HTR-8/SVneo (cell line): Measurements from ENCODE around the gene LCE3C.
"Not testable (repeated sequence)": the region's sequence is repeated elsewhere in the genome, so short reads cannot be mapped to it uniquely, and the experiment has no call there.

Source experiments
- DNase-seq: peaks from one replicate; pipeline ENCODE4 v3.0.0; 2011; ENCODE audit warnings: low spot score, mixed read lengths; ENCODE audit not compliant: insufficient read length
- FAIRE-seq: peaks from 2 replicates; lab custom pipeline; 2011; peaks lifted over from hg19 to GRCh38; lab: Jason Lieb, UNC

The LCE3C gene, protein sequence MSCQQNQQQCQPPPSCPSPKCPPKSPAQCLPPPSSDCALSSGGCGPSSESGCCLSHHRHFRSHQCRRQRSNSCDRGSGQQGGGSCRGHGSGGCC

DNA sequence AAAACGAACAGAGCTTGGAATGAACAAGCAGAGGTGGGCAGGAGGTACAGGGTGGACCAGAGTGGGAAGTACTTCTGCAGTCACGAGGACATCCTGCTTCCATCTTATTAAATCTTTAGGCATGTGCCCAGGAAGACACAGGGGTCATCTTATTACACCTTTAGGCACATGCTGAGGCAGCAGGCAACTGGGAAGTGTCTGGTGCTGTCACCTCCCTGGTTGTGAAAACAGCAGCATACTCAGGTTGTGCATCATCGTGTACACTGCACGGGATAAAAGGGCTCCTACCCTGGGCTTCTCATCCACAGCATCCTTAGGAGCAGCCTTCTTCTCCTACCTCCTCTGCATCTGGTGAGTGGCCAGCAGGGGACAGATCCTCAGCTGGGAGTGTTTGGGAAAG lies at the start of gene LCE3C:
Gene LCE3C, plus strand, starts transcription at position 301 of the 400 bp plus-strand sequence. CDS start 498 bp downstream, outside the sequence.
- DNase-seq (no peak), FAIRE-seq (no peak)

DNA sequence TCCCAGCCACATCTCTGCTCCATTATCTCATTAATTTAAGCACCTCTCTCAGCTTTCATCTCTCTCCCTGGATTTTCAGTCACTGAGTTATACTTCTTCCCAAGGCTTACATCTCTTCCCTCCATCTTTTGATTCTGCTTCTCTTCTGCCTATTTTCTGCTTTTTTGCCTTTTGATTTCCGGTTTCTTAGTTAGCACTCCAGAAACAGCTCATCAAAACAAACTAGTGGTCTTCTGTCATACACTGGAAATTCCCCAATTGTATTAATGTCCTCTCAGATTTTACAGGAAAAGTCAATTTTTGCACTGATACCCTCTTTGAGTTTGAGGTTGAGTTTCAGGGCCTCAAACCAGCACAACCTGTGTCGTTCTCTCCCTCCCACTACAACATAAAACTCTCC lies 34.9 kb upstream of the LCE3C start:
- no peak for FAIRE-seq
- DNase-seq = no peak

DNA sequence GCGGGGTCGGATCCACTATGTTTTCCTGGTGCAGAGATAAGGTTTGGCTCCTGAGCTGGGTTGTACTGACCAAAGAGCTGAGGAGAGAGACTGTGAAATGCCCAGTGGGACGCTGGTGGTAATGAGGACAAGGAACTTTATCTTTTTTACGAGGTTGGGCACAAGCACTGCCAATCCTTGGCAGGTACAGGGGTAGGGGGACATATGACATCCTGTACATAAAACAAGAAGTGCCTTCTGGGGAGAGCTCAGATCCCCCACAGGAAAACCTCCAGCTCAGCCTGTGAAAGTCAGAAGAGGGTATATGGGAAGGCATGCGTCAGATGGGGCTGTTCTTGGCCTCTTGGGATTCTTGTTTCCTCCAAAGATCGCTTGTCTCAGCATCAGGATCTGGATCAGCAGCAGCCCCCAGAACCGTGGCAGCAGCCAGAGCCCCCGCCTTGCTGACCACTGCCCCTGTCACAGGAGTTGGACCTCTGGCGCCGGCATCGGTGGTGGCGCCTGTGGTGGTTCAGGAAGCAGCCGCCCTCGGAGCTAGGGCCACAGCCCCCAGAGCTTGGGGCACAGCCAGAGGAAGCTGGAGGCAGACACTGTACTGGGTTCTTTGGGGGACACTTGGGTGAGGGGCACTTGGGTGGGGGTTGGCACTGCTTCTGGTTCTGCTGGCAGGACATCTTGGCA lies 34.4 kb upstream of the LCE3C start:
- DNase-seq = no peak
- FAIRE-seq = no peak

DNA sequence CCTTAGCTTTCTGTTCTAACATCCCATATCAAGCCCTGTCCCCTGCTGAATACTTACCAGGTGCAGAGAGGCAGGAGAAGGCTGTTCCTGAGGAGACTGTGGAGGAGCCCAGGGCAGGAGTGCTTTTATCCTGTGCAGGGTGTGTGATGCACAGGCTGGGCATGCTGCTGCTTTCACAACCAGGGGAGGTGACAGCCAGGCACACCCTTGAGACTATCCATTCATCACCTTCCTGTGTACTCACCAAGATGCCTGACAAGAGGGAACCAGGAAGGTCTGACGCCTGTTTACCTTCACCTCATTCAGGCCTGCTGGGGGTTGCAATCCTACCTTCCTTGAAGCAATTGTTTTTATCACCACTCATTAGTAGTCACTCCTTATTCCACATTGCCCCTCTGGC lies 33.4 kb upstream of the LCE3C start, which contains the start of gene LCE3E:
Gene LCE3E, minus strand, starts transcription at position 100 of the 400 bp plus-strand sequence. CDS start 572 bp downstream, outside the sequence.
- no peak for DNase-seq
- FAIRE-seq = no peak

DNA sequence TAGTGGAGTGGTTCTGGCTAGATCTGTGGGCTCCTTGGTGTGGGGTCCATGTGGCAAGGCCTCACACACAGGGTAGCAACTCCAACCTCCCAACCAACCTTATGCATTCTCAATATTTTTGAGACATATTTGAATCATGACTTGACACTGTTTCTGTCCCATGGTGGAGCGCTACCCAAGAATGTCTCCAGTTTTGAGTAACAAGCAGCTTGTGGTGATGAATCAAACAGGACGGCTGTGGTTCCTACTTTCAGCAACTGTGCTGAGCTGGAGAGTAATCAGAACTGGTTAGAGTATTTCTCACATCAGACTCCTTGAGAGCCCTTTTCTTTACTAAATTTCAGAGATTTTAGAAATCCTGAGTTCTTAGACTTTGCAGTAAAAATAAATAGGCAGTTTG lies 22.9 kb upstream of the LCE3C start:
- FAIRE-seq = no peak
- DNase-seq = no peak

DNA sequence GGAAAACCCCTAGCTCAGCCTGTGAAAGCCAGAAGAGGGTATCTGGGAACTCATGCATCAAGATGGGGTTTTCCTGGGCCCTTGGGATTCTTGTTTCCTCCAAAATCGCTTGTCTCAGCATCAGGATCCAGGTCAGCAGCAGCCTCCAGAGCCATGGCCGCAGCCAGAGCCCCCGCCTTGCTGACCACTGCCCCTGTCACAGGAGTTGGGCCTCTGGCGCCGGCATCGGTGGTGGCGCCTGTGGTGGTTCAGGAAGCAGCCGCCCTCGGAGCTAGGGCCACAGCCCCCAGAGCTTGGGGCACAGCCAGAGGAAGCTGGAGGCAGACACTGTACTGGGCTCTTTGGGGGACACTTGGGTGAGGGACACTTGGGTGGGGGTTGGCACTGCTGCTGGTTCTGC lies 20.5 kb upstream of the LCE3C start:
- FAIRE-seq, DNase-seq: not testable (repeated sequence)

DNA sequence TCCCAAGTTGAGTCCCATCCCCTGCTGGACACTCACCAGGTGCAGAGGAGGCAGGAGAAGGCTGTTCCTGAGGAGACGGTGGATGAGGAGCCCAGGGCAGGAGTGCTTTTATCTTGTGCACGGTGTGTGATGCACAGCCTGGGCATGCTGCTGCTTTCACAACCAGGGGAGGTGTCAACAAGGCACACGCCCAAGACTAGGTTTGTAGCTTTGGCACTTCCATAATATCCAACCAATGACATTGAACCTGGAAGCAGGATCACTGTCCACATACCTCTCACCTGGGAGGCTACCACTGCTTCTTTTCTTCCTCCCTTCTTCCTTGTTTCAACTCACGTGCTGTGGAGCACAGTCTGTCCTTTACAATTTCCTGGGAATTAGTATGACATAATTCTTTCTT lies 19.6 kb upstream of the LCE3C start, which contains the start of gene LCE3D:
Gene LCE3D, minus strand, starts transcription at position 84 of the 400 bp plus-strand sequence. CDS start 580 bp downstream, outside the sequence.
- DNase-seq (no peak), FAIRE-seq (no peak)

DNA sequence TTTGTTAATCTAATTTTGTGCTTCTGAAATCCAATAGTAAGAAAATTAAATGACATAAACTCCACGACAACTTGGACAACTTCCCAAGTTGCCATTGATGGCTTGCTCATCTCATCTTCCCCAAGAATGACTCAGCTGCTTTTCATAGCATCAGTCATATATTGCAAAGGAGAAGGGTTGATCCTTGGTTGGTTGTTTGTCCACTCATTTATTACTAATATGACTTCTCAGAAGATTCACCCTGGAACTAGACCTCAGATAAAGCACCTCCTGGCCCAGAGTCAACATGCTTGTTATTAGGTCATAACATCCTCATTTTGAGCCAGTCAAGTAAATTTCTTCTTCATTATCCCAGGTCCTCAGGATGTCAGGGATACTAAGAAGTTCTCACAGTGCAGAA lies 17.4 kb upstream of the LCE3C start:
- DNase-seq (no peak), FAIRE-seq (no peak)

DNA sequence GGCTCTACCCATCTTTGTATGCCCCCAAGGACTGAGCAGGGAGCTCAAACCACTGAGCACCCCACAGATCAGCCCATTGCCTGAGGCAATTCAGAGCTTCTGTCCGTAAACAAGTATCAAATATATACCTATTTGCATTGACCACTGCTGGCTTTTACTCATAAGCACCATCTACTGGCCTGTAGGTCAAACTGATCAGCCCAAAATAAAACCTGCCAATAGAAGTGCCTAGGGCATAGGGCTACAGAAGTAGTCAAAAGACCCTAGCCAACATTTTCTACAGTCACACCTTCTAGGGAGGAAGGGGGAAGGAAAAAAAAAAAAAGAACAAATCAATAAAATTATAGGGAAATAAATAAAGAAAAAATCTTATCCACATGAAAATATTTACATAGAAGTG lies 14.4 kb upstream of the LCE3C start:
- no peak for DNase-seq
- no peak for FAIRE-seq

DNA sequence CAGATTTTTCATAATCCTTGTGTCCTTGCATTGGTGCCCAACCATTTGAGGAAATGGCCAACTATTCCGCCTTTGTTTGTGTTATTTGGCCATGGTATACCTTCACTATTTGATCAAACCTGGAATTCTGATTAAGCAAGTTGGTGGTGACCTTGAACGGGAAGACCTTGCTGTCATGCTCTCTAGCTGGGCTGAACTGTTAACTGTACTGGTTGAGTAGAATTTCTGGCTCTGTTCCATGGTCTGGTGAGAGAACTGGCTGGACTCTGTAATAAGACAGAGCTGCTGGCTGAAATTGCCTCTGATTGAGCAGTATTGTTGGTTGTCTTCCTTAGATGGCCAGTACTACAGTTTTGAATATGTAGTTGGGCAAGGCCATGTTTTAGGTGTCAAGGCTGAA lies 3.0 kb upstream of the LCE3C start:
- DNase-seq = no peak

DNA sequence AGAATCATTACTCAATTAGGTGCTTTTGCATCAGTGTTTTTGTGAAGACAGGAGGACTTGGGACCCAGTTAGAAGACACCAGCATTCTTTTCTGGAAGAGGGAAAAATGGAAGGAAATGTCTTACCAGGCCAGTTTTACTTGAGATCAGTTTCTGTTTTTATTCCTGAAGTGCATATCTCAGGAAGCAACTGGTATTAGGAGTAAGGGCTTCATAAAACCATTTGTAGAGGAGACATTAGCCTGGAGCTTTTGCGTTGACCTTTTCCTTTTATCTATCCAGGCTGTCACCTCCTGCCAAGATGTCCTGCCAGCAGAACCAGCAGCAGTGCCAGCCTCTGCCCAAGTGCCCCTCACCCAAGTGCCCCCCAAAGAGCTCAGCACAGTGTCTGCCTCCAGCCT lies 13.5 kb downstream of the LCE3C start, which contains the start of gene LCE3B:
Gene LCE3B, plus strand, starts transcription at position 301 of the 400 bp plus-strand sequence. Its CDS starts 0 bp downstream, at position 301.
- DNase-seq (no peak), FAIRE-seq (no peak)

More for the DNA sequence above, 3.0 kb upstream of the LCE3C start:
- FAIRE-seq = no peak

DNA sequence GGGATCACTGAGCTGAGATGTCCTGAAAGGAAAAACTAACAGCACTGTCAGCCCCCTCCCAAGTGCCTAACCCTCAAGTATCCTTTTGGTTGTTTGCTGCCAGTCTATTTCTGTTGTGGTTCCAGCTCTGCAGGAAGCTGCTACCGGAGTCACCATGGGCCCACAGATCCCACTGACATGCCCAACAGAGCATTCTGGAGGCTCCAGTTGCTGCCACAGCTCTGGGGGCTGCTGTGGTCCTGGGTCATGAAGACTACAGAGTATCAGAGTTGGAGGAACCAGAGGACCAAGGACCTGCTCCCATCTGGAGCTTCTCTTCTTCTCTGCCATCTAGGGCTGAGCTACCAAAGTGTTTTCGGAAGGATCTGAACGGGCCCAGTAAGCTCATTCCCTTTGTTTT lies 22.0 kb downstream of the LCE3C start:
- no peak for FAIRE-seq

DNA sequence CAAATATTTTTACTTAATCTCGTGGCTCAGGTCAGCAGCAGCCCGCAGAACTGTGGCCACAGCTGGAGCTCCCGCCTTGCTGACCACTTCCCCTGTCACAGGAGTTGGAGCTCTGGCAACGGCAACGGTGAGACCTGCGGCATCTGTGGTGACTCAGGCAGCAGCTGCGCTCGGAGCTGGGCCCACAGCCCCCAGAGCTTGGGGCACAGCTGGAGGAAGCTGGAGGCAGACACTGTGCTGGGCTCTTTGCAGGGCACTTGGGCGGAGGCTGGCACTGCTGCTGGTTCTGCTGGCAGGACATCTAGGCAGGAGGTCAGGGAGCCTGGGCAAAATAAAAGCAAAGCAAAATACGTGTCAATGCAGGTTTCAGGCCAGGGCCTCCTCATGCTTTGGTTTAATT lies 22.8 kb downstream of the LCE3C start, which contains the start of gene LCE3A:
Gene LCE3A, minus strand, starts transcription at position 301 of the 400 bp plus-strand sequence. Its CDS starts 0 bp downstream, at position 301.
- FAIRE-seq (no peak), DNase-seq (no peak)

More for the DNA sequence above, 22.0 kb downstream of the LCE3C start:
- no peak for DNase-seq

DNA sequence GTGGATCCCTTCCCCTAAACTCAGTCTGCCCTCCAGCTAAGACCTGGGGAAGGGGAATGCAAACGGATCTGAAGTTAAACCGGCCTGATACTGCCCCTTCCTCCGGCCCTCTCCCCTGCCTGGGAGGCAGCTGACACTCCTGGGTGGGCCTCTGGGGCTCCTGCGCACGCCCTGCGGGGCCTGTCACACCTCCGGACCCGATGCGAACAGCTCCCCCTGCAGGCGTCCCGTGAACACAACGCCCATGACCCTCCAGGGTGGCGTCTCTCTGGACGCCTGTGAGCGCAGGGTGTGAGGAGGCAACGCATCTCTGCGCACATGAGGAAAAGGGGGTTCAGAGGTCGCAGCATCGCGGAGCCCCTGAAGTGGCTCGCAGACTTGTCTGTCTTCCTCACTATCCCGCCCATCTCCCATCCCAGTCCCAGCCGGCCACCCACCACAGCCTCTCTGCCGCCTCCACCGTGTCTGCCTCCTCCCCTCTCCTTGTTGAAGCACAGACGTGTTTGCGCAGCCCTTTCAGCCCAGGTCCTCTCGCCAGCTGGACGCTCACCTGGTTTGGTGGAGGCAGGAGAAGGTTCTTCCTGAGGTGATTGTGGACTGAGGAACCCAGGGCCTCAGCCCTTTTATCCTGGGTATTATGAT lies 23.3 kb downstream of the LCE3C start:
- FAIRE-seq = no peak
- DNase-seq = no peak

DNA sequence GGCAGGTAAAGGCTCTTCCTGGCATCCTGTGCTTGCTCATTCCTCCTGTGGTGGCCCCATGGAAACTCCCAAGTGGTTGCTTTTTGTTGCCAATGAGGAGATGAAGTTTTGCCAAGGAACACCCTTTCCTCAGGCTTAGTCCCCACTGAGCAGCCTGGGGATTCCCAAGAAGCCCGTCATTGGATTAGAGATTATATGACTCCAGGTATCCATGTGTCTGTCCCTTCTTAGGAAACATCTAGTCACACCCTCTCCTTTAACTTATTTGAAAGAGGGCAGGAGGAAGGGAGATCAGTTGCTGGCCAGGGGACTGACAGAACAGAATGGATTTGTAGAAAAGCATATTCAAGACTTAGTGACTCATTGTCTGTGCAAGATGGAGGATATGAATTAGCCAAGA lies 26.7 kb downstream of the LCE3C start:
- no peak for DNase-seq
- no peak for FAIRE-seq

DNA sequence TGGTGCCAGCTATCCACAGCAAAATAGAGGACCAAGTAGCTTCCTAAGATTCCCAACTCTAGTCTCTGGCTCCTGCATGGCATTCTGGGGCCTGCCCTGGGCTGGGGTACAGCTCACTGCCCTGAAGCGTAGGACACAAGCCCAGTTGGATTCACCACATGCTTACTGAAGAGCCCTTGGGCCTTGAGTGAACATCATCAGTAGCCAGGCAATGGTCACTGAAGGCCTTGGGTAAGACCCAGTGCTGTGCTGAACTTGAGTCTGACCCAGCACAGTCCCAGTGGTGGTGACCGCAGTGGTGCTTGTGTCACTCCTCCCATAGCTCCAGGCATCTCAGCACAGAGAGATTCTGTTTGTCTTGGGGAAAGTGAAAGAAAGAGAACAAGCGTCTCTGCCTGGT lies 30.6 kb downstream of the LCE3C start:
- FAIRE-seq = no peak
- no peak for DNase-seq

DNA sequence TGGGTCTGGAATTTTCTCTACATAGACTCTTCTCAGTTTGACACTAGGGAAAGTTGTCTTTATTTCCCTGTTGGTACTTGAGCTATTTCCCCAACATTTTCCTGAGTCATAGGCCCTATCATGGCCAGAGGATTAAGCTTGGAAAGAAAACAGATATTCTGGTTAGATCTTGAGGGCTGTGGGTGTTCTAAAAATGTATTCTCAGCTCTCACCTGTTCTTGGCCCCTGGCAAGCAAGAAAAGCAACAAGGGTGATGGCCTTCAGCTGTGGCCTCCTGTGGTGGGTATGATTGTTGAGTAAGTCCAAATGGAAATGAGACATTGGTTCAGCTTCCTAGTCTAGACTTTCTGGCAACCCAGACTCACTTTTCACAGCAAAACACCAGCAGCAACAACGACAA lies 40.3 kb downstream of the LCE3C start:
- no peak for FAIRE-seq
- no peak for DNase-seq

DNA sequence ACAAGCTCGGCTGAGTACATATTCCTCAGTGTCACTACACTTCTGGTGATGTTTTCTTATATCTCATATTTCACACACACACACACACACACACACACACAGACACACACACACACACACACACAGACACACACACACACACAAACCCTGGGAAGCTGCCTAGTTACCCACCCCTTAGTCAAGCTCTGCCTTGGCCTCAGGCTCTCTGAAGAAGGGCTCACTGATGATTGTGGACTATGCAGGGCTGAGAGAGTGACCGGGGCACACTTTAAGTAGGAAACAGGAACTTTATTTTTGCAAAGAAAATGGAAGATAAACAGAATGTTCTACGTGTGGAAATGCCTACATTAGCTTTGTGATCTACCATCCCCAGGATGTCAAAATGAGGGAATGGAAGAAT lies 43.9 kb downstream of the LCE3C start:
- no peak for FAIRE-seq

DNA sequence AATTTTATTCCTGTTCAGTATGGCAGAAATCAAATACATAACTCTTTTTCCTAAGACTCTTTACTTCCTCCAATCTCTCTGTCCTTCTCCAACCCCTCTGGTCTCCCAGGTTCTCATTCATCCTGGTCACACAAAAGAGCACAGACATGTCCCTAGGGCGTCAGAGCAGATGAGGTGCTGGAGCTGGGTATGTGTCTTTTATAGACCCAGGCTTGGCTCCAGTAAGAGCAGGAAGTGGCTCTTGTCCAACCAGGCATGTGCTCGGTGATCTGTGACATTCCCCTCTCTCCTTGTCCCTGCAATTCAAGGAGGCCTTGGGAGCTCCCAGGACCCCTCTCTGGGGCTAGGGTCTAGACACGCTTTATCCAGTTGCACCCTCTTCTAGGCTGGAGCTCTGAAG lies 45.1 kb downstream of the LCE3C start:
- FAIRE-seq (no peak), DNase-seq (no peak)

More for the DNA sequence above, 43.9 kb downstream of the LCE3C start:
- no peak for DNase-seq

DNA sequence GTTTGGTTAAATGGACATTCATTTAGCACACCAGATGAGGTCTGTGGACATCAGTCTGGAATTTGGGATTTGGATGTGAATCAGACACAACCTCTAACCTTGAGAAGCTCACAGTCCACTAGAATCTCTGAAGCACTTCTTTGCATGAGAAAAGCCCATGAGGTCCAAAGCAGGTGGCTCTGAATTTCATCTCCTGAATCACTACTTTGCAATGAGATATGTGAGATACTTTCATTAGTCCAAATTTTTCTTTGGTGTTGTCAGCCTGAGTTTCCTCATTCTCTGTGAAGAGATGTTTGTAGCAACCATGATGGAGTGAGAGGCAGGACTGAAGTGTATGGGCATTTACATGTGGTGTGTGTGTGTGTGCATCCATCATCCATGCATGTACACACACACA lies 46.6 kb downstream of the LCE3C start:
- DNase-seq (no peak), FAIRE-seq (no peak)
